Measurements from ENCODE around the gene ZACN.

GRCh38 chr17:76077584-76078110, 1.3 kb upstream of the ZACN start:
- TF ChIP-seq POLR2A (IDR thresholded peaks at IDR 0.05) (no peak), CTCF (IDR thresholded peaks at IDR 0.05) (no peak)

Data from uterus (tissue), 2 donors.